ENCODE results near the gene KPNA6. TPM values are rescaled to one million over a fixed set of nuclear protein-coding genes. Genes with fewer than 3 reads are reported as not detected.
"Not testable (repeated sequence)": the region's sequence is repeated elsewhere in the genome, so short reads cannot be mapped to it uniquely, and the experiment has no call there.

Gene KPNA6
- total RNA-seq = 24.2 and 31.1 TPM in 2 replicates

DNA sequence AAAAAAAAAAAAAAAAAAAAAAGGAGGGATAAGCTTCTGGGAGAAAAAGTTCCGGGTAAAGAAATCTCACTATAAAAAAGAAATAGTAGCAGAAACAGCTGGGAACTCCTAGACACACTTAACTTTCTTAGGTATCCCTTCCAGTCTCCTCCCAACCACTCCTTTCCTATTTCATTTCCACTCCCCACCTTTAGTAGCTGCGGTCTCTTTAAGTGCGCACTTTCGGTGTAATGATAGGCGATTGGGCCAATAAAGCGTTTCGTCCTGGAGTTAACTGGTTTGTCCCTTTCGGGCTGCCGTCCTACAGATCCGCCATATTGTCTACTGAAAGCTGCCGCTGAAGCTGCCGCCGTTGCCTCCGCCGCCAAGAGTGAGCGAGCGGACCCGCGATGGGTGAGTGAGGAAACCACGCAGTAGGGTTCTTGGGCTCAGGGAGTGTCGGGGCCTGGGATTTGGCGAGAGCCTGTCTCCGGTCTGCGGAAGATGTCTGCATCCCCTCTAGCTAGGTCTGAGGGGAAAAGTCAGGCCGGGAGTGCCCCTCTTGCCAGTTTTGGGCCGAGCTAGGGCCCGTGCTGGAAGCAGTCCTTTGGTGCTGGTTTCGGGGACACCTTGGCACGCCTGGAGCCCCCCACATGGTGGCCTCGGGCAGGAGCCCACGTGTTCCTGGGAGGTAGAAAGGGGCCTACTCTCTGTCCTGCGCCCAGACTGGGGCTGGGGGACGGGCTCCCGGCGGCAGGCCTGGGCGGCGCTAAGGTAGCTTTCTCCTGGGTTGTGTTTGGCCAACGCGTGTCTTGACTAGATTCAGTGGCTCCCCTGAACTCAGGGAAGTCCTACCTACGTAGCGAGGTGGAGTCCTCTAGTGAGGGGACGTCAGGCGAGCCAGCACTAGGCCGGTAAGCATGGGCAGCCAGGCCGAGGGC lies at the start of gene KPNA6:
KPNA6 (plus strand) TSS at position 315 of the 920 bp plus-strand sequence; CDS start at position 390, 75 bp downstream.
- no peaks in the 10 kb centered on the region for H3K36me3 ChIP-seq (ENCODE audit: control insufficient read depth, insufficient read depth, low read length)
- FAIRE-seq (no peak), DNase-seq (ENCODE audit: low read depth) (peak; percentile 94)
- H3K4me3 ChIP-seq (ENCODE audit: low read depth, low read length) = peak within 1 kb of the TSS; percentile 77
- TF ChIP-seq, protein P1, sequence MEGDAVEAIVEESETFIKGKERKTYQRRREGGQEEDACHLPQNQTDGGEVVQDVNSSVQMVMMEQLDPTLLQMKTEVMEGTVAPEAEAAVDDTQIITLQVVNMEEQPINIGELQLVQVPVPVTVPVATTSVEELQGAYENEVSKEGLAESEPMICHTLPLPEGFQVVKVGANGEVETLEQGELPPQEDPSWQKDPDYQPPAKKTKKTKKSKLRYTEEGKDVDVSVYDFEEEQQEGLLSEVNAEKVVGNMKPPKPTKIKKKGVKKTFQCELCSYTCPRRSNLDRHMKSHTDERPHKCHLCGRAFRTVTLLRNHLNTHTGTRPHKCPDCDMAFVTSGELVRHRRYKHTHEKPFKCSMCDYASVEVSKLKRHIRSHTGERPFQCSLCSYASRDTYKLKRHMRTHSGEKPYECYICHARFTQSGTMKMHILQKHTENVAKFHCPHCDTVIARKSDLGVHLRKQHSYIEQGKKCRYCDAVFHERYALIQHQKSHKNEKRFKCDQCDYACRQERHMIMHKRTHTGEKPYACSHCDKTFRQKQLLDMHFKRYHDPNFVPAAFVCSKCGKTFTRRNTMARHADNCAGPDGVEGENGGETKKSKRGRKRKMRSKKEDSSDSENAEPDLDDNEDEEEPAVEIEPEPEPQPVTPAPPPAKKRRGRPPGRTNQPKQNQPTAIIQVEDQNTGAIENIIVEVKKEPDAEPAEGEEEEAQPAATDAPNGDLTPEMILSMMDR (IDR thresholded peaks at IDR 0.05; ENCODE audit: insufficient read depth, low read length, severe bottlenecking) = peak; percentile 5
- H3K27me3 ChIP-seq (ENCODE audit: control insufficient read depth, insufficient read depth, low read length) = no peaks in the 10 kb centered on the region

DNA sequence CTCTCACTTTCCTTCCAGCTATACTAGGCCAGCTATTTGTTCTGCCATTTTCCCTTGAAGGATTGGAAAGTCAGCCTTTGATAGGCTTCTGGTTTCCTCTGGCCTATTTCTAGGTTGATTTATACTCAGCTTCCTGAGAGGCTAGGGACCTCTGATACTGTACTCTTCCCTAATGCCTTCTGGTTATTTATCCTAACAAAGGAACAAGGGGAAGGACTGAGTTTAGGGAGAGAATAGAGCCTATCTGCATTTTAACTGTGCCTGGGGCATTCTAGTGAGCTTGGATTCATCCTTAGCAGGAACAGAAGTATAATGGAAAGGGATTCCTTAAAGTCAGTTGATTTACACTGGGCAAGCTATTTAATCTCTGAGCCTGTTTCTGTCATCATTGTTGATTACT lies 46.9 kb upstream of the KPNA6 start:
- FAIRE-seq (no peak), DNase-seq (ENCODE audit: low read depth) (no peak)
- Histone ChIP-seq H3K27me3 (ENCODE audit: control insufficient read depth, insufficient read depth, low read length) (no peaks in the 10 kb centered on the region), H3K4me3 (ENCODE audit: low read depth, low read length) (no peak overlapping the region), H3K36me3 (ENCODE audit: control insufficient read depth, insufficient read depth, low read length) (peaks cover 9% of the 10 kb centered on the region)
- TF ChIP-seq, protein P1 (IDR thresholded peaks at IDR 0.05; ENCODE audit: insufficient read depth, low read length, severe bottlenecking) = no peak

DNA sequence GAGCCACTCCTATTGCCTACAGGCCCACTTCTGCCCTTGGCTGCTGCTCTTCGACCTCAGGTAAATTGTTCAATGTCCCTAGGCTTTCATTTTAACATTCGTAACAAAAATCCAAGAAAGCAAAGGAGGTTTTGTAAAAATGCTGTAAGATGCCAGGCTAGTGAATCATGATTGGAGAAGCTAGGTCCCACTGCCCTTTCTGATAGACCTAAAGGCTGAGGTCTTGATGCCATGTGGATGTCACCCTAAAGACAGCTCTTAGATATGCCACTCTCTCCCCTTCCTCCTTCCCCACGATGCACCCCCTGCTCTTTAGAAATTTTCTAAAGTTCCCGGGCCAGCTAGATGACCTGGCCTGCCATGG lies 45.0 kb upstream of the KPNA6 start:
- FAIRE-seq (no peak), DNase-seq (ENCODE audit: low read depth) (no peak)
- H3K36me3 ChIP-seq (ENCODE audit: control insufficient read depth, insufficient read depth, low read length) = peaks cover 5% of the 10 kb centered on the region
- TF ChIP-seq, protein P1 (IDR thresholded peaks at IDR 0.05; ENCODE audit: insufficient read depth, low read length, severe bottlenecking) = no peak
- no peak overlapping the region for H3K4me3 ChIP-seq (ENCODE audit: low read depth, low read length)
- no peaks in the 10 kb centered on the region for H3K27me3 ChIP-seq (ENCODE audit: control insufficient read depth, insufficient read depth, low read length)

DNA sequence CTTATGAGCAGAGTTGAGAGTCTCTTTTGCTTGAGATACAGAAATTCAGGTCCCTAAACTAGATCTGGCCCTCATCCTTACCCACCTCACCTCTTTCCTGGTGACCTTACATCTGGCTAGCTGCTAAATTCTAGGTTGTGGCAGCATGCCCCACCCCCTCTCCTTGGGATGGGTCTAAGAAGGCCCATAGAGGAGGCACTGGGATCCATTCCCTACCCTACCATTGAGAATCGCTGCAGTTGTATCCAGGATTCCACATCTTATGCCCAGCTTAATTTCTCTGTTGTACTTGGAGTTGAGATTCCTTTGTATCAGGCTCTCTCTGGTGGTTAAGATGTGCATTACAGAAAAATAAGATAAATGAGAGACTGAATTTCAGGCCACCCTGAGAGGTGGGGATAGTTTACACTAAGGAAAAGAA lies 44.6 kb upstream of the KPNA6 start:
- DNase-seq (ENCODE audit: low read depth) (peak; percentile 53), FAIRE-seq (no peak)
- Histone ChIP-seq H3K36me3 (ENCODE audit: control insufficient read depth, insufficient read depth, low read length) (peaks cover 5% of the 10 kb centered on the region), H3K27me3 (ENCODE audit: control insufficient read depth, insufficient read depth, low read length) (no peaks in the 10 kb centered on the region), H3K4me3 (ENCODE audit: low read depth, low read length) (no peak overlapping the region)
- TF ChIP-seq, protein P1 (IDR thresholded peaks at IDR 0.05; ENCODE audit: insufficient read depth, low read length, severe bottlenecking) = peak; percentile 34

DNA sequence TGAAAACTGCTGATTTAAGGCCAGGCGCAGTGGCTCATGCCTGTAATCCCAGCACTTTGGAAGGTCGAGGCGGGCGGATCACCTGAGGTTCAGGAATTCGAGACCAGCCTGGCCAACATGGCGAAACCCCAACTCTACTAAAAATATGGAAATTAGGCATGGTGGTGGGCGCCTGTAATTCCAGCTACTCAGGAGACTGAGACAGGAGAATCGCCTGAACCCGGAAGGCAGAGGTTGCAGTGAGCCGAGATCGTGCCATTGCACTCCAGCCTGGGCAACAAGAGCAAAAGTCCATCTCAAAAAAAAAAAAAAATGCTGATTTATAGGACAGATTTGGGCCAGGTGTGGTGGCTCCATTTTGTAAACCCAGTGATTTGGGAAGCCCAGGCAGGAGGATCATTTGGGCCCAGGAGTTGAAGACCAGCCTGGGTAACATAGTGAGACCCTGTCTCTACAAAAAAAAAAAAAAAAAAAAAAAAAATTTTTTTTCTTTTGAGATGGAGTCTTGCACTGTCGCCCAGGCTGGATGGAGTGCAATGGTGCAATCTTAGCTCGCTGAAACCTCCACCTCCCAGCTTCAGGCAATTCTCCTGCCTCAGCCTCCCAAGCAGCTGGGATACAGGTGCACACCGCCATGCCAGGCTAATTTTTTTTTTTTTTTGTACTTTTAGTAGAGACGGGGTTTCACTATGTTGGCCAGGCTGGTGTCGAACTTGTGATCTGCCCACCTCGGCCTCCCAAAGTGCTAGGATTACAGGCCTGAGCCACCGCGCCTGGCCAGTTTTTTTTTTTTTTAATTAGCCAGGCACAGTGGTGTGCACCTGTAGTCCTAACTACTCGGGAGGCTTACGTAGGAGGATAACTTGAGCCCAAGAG lies 42.0 kb upstream of the KPNA6 start:
- DNase-seq (ENCODE audit: low read depth); H3K27me3 ChIP-seq (ENCODE audit: control insufficient read depth, insufficient read depth, low read length); H3K36me3 ChIP-seq (ENCODE audit: control insufficient read depth, insufficient read depth, low read length); FAIRE-seq; H3K4me3 ChIP-seq (ENCODE audit: low read depth, low read length): not testable (repeated sequence)

DNA sequence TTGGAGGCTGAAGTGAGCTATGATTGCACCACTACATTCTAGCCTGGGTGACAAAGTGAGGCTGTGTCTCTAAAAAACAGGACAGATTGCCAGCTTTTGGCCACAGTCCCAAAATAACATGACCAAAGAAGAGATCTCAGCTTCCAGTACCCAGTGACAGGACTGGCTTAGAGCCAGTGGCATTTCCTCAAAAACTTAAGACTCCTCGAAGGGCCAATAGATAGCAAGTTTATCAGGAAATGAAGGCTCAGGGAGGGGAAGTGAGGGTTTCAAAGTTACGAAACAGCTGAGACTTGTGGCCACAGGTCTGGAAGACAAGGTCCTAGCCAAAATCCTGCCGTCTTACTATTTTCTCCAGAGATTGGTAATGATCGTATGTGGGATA lies 41.4 kb upstream of the KPNA6 start:
- peak; percentile 97 for DNase-seq (ENCODE audit: low read depth)
- Histone ChIP-seq H3K4me3 (ENCODE audit: low read depth, low read length) (no peak overlapping the region), H3K36me3 (ENCODE audit: control insufficient read depth, insufficient read depth, low read length) (no peaks in the 10 kb centered on the region), H3K27me3 (ENCODE audit: control insufficient read depth, insufficient read depth, low read length) (no peaks in the 10 kb centered on the region)
- TF ChIP-seq, protein P1 (IDR thresholded peaks at IDR 0.05; ENCODE audit: insufficient read depth, low read length, severe bottlenecking) = no peak
- no peak for FAIRE-seq

All from bronchial epithelial cell (primary cell).